DMS53 treated with DMSO at 0.1 percent for 48 hours (cell line): ENCODE data around the gene FBRSL1.

ENCODE experiments used
- DNase-seq: peaks from one replicate; lab custom pipeline; 2025; ENCODE audit not compliant: unreplicated experiment; lab: John Stamatoyannopoulos, UW

Gene FBRSL1

DNA sequence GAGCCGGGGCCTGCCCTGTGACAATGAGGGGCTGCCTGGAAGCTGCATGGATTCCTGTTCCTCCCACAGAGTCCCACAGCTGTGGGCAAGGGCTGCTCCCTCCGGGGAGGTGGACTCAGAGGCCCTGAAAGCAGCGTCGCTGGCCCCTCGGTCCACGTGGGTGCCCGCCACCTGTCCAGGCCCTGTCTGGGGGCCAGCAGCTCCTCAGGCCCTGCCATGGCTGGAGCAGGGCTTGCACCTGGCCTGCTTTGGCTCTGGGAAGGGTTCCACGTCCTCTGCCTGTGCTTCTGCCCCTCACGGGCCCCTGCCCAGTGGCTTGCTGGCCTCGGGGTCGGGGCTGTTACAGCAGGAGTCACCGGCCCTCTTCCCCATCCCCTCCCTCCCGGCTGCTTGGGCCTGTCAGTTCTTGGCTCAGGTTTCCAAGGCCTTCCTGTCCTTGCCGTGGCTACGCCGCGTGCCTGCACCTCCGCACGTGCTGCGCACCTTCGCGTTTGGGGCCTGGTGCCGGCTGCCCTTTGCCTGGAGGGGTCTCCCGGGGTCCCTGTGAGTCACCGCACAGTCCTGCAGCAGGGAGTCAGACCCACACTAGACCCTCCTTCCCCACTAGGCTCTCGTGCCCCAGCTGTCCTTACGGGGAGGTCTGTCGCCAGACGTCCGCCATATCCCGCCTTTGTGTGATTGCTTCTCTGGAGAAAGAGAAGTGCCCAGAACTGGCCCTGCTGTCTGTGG is 5.8 kb downstream of the FBRSL1 start:
- no peak for DNase-seq

- DNase-seq: no peak
Measured at GRCh38 chr12:132496358-132496669, 6.4 kb downstream of the FBRSL1 start.

GRCh38 chr12:132496710-132497109 is 6.8 kb downstream of the FBRSL1 start:
- no peak for DNase-seq

DNA sequence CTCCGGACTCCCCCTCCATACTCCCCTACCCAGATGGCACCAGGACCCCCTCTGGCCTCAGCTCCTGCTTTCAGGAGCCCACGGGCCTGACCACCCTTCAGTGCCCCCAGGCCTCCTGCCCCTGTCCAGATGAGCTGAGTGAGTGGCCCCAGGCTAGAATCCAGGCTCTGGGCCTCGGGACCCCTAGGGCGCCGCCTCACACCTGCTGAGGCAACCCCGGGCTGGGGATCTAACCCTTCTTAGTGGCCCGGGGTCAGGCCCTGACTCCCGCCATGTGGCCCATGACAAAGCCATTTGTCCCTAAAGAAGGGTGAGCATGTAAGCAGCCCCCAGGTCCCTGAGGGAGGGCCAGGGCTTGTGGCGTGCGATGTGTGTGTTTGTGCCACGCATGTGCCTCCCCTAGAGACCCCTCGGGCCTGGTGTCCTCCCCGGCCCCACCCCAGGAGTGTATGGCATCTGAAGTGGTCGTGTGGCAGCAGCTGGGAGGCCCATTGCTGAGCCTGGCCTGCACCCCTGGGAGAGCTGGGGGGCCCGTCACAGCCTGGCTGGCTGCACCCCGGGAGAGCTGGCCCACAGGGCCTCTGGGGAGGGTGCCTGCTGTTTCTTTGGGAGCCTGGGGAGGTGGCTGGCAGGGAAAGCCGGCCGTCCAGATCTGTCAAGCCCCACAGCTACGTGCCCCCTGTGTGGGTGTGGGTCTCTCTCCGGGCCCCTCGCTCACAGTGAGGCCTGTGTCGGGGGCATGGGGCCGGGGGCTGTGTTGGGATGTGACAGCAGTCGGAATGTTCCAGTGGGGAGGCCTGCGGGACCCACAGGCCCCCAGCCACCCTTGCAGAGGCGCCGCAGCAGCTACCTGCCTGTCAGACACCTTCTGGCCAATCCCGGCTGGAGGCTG is 7.8 kb downstream of the FBRSL1 start:
- DNase-seq: no peak

- no peak for DNase-seq
Measured at GRCh38 chr12:132498931-132499330, 9.0 kb downstream of the FBRSL1 start.

GRCh38 chr12:132500142-132500855 is 10.3 kb downstream of the FBRSL1 start:
- DNase-seq: no peak

GRCh38 chr12:132500856-132501180 is 10.9 kb downstream of the FBRSL1 start:
- no peak for DNase-seq

DNA sequence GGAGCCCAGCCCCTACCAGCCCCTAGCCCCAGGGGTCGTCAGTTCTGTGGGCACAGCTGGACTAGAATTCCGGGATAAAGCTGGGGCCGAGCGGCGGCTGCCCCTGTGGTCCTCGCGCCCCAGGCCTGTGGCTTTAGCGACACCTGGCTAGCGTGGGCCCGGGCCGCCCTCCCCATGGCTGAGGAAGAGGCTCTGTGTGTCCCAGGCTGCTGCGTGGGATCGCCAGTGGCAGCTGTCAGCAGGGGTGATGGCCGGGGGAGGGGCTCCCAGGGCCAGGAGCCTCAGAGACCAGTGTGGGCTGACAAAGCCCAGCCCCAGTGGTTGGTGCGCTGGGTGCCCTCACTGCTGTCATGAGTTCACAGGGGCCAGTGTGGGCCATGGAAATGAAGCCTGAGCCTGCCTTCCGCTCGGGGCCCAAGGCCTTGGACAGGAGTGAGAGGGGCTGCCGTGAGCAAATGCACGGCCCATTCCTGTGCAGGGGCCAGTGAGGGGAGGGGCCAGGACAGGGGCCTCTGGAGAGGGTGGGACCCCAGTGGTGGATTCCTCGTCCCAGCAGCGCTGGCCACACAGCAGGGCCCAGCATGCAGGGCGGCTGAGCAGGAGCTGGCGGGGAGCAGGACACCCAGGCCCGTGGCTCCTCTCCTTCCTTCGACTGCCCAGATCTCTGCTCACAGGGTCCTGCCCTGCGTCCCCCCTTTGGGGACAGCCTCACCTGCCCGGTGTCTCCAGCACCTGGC is 11.4 kb downstream of the FBRSL1 start:
- no peak for DNase-seq

GRCh38 chr12:132502149-132502881 is 12.4 kb downstream of the FBRSL1 start:
- no peak for DNase-seq

- no peak for DNase-seq
Measured at GRCh38 chr12:132502882-132503193, 12.9 kb downstream of the FBRSL1 start.

DNA sequence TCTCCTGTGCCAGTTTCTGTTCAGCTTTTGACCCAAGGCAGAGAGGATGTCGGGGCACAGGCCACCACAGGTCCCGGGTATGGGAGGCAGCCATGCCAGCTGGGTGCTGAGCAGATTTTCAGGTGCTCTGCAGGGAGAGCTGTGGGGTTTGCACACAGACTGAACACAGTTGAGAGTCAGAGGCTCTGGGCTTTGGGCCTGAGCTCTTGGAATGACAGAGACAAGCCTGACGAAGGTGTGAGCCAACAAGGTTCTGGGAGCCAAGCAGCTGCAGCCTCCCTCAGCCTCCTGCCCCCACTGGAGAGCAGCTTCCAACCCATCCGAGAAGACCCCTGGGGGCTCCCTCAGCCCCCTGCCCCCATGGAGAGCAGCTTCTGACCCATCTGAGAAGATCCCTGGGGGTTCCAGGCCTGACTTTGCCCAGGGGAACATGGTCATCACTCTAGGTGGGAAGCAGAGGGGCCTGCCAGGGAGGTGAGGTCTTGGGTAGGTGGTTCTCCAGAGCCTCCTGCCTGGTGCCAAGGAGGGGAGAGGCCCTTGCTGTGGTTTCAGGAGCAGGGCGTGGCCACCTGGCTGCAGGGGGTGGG is 13.8 kb downstream of the FBRSL1 start:
- DNase-seq: no peak

DNA sequence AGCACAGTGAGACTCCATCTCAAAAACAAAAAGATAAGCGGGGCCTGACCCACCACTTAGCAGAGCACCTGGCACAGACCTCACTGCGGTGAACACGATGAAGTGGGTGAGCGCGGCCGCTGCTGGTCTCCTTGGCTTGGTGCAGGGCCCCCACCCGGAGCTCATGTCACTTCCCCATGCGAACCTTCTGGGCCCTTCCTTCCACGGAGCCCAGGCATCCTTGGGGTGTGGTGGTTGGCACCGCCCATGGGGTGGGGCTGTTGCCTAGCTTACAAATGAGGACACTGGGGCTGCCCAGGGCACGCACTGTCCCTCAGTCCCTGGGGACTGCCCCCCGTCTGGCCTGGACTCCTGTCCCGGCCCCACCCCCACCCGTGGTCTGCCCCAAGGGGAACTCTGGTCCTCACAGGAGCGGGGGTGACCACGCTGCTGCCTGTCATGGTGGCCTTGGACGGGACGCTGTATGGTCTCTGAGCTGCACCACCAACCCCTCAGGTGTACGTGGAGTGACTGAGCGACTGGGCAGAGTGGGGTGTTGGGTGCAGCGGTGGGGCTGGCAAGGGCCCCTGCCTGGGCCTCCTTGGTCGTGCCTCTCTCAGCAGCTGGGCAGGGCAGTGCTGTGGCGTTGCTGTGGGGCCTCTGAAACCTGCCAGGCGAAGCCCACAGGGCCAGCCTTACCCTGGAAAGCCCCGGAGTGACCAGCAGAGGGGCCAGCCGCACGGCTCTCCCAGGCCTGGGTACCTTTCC is 15.3 kb downstream of the FBRSL1 start:
- no peak for DNase-seq

- DNase-seq: no peak
Measured at GRCh38 chr12:132505852-132506219, 15.9 kb downstream of the FBRSL1 start.

- no peak for DNase-seq
Measured at GRCh38 chr12:132506328-132507160, 16.6 kb downstream of the FBRSL1 start.

- DNase-seq: no peak
Measured at GRCh38 chr12:132507161-132507538, 17.2 kb downstream of the FBRSL1 start.

GRCh38 chr12:132507656-132508490 is 17.9 kb downstream of the FBRSL1 start:
- no peak for DNase-seq

DNA sequence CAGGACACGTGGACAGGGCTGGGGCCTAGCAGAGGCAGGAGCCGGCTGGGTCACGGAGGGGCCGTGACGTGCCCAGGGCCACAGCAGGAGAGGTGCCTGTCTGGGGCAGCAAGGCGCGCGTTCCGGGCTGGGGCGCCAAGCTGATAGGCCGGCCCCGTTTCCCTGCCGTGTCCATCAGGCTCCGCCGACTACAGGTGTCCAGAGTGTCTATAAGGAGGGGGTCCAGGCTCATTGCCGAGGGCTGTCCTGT is 18.5 kb downstream of the FBRSL1 start:
- DNase-seq: no peak
